ENCODE data around the gene TRIM54.
"Not testable (repeated sequence)": the region's sequence is repeated elsewhere in the genome, so short reads cannot be mapped to it uniquely, and the experiment has no call there.

The TRIM54 gene

GRCh38 chr2:27336173-27336572, 53.9 kb downstream of the TRIM54 start:
- peaks cover 95% of the 10 kb centered on the region for H3K36me3 ChIP-seq
- no peak for TF ChIP-seq CTCF (IDR thresholded peaks at IDR 0.05)
- H3K4me3 ChIP-seq (ENCODE audit: low read depth in 1 of 2, low read length in 1 of 2) = no peak overlapping the region
- H3K9me3 ChIP-seq = no peaks in the 10 kb centered on the region
- no peaks in the 10 kb centered on the region for H3K27me3 ChIP-seq
- no peak overlapping the region for H3K27ac ChIP-seq
- H3K4me1 ChIP-seq (ENCODE audit: control insufficient read depth in 1 of 2, insufficient read depth in 1 of 2, low read depth in 1 of 2, low read length in 1 of 2) = no peaks in the 10 kb centered on the region

- Histone ChIP-seq H3K27ac (no peak overlapping the region), H3K9me3 (no peaks in the 10 kb centered on the region), H3K27me3 (no peaks in the 10 kb centered on the region), H3K4me3 (ENCODE audit: low read depth in 1 of 2, low read length in 1 of 2) (no peak overlapping the region), H3K4me1 (ENCODE audit: control insufficient read depth in 1 of 2, insufficient read depth in 1 of 2, low read depth in 1 of 2, low read length in 1 of 2) (no peaks in the 10 kb centered on the region), H3K36me3 (peaks cover 20% of the 10 kb centered on the region)
- TF ChIP-seq CTCF (IDR thresholded peaks at IDR 0.05) = no peak
These were observed 65.4 kb downstream of the TRIM54 start for GRCh38 chr2:27347641-27348040.

GRCh38 chr2:27350106-27350693, 68.0 kb downstream of the TRIM54 start:
- Histone ChIP-seq H3K27ac (no peak overlapping the region), H3K4me3 (ENCODE audit: low read depth in 1 of 2, low read length in 1 of 2) (no peak overlapping the region), H3K4me1 (ENCODE audit: control insufficient read depth in 1 of 2, insufficient read depth in 1 of 2, low read depth in 1 of 2, low read length in 1 of 2) (peaks cover 2 to 4% of the 10 kb centered on the region in 2 experiments), H3K9me3 (no peaks in the 10 kb centered on the region), H3K36me3 (peaks cover 10% of the 10 kb centered on the region), H3K27me3 (no peaks in the 10 kb centered on the region)
- TF ChIP-seq CTCF (IDR thresholded peaks at IDR 0.05) = no peak

- Histone ChIP-seq H3K9me3 (no peaks in the 10 kb centered on the region), H3K4me3 (ENCODE audit: low read depth in 1 of 2, low read length in 1 of 2) (no peak overlapping the region), H3K27me3 (no peaks in the 10 kb centered on the region), H3K36me3 (peaks cover 10% of the 10 kb centered on the region), H3K4me1 (ENCODE audit: control insufficient read depth in 1 of 2, insufficient read depth in 1 of 2, low read depth in 1 of 2, low read length in 1 of 2) (peaks cover 12 to 18% of the 10 kb centered on the region in 2 experiments), H3K27ac (no peak overlapping the region)
- TF ChIP-seq CTCF (IDR thresholded peaks at IDR 0.05) = no peak
These were observed 69.8 kb downstream of the TRIM54 start for GRCh38 chr2:27351802-27352598.

GRCh38 chr2:27353386-27353761, 71.1 kb downstream of the TRIM54 start:
- not testable (repeated sequence) for H3K4me3 ChIP-seq (ENCODE audit: low read depth in 1 of 2, low read length in 1 of 2); H3K27ac ChIP-seq; H3K27me3 ChIP-seq; H3K36me3 ChIP-seq; H3K9me3 ChIP-seq
- peaks cover 18 to 22% of the 10 kb centered on the region in 2 experiments for H3K4me1 ChIP-seq (ENCODE audit: control insufficient read depth in 1 of 2, insufficient read depth in 1 of 2, low read depth in 1 of 2, low read length in 1 of 2)
